Hematopoietic multipotent progenitor cell (in vitro differentiated cells): Measurements from ENCODE around the gene ANKLE1. TPM values are rescaled to one million over a fixed set of nuclear protein-coding genes. Genes with fewer than 3 reads are reported as not detected.

Experiments used
- DNase-seq, 3 donors: peaks; one replicate each; pipeline ENCODE4 v3.0.0-alpha.2; 2011 to 2015; ENCODE audit warnings: low read depth in 2 of 3, low spot score in 2 of 3
- total RNA-seq: library from RNA; depleted of rRNA; stranded (reverse); fragments of >200 nt; gene quantifications from one replicate; pipeline ENCODE4 v1.2.3, GENCODE V29; 2012

ANKLE1 gene
- 7.3 TPM for total RNA-seq

GRCh38 chr19:17281391-17282304, at the start of gene ANKLE1:
TSS of gene ANKLE1 (plus strand) at chr19:17281901. CDS start at chr19:17281921, 20 bp downstream.
- peak in 2 of 3 donors; percentile 59 to 61 for DNase-seq

DNA sequence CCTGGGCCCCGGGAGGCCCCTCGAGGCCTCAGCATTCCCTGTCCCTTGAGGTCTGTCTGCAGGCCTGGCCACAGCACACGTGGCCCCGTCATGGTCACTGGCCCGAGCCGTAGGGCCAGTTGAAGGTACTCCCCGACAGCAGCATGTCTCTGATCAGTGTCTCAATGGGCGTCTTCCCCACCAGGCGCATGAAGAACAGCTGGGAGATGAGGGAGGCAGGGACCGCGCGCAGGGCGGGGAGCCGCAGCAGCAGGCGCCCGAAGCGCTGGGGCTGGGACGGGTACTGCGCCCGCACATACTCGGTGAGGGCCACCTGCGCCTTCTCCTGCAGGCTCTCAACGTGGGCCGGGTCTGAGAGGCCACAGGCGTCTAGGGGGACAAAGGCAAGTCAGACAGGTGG, 49.4 kb upstream of the ANKLE1 start:
- DNase-seq = no peak

DNA sequence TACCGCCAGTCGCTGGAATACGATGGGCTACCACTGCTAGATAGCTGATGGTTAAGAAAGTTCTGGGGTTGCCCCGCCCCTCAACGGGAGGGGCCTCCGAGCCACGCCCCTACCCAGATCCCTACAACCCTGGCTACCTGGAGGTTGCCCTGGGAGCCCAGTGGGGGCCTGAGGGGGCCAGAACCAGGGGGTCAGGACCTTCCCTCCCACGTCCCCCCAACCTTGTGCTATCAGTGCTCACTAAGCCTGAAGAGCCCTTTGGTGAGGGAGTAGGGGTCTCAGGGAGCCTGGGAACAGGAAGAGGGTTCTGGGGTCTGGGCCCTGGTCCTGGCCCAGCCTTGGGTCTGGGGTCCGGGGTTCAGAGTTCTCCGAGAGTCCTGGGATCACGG, 46.8 kb upstream of the ANKLE1 start:
- peak in 2 of 3 donors; percentile 46 to 55 for DNase-seq

DNA sequence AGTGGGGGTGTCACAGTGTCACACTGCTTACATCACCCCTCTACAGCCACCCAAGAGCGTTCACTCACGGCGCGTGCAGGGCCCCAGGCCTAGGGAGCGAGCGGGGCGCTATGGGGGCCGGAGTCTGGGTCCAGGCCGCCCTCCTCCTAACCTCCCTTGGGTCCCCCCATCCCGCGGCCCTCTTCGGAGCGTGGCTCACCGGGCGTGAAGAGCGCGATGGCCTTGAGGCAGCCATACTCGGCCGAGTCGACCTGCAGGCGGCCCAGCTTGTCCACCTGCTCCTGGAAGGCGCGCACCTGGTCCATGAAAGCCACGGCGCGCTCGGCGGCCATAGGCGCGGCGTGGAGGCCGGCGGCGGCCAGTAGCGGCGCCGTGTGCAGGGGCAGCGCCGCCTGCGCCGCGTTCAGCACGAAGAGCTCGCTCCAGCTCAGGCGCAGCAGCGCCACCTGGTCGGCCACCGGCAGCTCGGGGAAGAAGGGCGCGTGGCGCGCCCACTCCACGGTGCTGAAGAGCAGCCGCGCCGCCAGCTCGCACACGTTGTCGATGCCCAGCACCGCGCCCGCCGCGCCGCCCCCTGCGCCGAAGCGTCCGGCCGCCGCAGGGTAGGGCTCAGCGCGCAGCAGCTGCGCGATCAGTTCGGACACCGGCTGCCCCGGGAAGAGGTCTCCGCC, 46.3 kb upstream of the ANKLE1 start:
- DNase-seq = peak; percentile 68 to 83 (median 71)

DNA sequence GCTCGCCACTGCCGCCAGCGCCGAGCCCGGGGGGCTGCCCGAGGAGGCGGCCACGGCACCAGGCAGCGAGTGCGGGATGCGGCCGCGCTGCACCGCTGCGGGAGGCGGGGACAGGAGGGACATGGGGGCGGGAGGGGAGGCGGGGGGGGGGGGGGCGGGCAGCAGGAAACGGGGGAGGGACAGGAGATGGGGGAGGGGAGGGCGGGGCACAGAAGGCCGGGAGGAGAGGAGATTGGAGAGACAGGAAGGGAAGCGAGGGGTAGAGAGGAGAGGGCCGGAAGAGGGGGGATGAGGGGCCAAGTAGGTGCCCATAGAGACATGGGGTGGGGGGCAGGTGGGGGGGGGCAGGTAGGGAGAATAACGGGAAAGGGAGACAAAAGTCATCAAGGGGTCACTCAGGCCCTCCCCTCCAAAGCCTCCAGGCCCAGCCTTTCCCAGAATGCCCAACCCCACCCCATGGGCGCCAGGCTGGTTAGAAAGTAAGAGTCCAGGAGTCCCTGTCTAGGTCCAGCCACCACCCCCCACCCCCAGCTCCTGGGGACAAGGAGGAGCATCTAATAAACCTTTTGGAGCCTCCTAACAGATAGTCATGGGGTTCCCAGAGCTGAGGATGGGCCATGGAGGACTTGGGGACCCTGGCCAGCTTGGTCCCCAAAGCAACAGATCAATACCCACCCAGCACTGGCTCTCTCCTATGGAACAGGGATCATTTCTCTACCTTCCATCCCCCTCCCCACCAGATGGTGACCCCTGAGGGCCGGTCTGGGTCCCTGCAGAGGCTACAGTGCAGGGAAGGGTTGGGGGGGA, 45.5 kb upstream of the ANKLE1 start:
- DNase-seq = no peak

DNA sequence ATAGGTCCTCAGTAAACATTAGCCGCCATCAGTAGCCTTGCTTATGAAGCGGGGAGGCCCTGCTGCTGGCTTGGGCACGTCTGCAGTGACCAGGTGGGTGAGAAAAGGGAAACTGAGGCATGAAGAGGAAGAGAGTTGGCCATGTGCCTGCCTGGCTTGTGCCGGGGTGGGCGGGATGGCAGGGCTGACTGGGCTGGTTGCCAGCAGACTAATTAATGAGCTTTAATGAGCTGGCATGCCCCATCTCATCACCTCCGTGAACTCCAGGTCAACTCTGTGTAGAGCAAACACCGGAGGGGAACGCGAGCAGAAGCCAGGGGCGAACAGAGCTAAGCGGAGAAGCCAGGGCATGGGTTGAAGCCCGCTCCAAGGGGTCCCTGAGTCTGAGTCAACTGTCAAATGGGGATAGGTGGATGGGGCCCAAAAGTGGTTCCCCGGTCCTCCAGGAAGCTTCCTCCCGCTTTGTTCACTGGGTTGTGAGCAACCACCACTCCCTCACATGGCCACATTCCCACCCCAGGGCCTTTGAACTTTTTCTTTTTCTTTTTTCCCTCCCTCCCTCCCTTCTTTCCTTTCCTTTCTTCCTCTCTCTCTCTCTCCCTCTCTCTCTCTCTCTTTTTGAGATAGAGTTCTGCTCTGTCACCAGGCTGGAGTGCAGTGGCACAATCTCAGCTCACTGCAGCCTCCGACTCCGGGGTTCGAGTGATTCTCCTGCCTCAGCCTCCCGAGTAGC, 44.7 kb upstream of the ANKLE1 start:
- DNase-seq = no peak

DNA sequence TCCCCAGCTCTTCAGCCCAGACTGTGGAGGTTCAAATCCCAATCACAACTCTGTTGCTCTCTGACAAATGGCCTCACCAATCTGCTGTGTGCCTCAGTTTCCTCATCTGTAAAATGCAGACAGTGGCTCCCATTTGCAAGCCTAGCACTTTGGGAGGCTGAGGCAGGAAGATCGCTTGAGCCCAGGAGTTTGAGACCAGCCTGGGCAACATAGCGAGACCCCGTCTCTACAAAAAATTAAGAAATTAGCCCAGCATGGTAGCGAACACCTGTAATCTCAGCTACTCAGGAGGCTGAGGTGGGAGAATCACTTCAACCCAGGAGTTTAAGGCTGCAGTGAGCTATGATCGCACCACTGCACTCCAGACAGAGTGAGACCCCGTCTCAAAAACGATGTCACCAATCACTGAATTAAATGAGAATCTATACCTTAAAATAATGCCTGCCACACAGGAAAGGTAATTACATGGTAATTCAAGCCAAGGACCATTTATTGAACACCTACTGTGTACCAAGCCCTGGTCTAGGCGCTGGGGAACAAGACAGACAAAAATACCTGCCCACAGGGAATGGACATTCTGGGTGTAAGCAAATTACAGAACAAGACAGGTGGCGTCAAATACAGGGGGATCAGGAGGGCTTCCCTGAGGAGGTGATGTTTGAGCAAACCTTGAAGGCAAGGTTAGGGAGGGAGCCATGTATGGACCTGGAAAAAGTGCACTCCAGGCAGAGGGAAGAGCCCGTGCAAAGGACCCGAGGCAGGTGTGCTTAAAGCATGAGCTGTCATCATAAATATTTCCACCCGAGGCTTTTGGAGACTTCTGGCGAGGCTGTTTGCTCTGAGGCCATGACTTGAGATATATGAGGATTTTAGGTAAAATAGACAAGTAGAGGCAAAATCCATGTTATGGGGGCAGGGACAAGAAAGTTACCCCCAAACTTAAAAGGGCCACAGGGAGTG, 43.7 kb upstream of the ANKLE1 start:
- no peak for DNase-seq

GRCh38 chr19:17240062-17240752, 41.5 kb upstream of the ANKLE1 start:
- DNase-seq = no peak

DNA sequence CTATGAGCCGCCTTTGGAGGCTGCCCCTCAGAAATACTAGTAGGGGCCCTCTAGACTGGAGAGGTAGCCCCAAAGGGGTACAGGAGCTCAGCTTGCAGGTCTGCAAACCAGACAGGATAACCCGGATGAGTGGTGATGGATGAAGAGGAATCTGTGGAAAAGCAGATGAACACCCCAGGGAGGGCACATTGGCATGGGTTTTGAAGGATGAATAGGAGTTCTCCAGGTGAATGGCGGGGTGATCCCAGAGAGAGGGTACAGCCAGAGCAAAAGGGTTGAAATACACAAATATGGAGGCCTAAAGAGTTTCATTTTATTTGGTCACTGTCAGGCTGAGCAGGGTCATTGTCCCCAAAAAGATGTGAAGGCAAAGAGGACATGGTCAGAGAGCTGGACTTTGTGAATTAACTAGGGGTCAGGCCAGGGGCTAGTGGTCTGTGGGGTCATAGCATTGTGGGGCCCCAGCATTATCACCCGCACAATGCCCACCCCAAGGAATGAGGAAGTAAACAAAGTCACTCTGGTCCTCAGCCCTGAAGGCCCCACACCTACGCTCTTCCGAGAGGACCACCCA, 40.8 kb upstream of the ANKLE1 start:
- no peak for DNase-seq

DNA sequence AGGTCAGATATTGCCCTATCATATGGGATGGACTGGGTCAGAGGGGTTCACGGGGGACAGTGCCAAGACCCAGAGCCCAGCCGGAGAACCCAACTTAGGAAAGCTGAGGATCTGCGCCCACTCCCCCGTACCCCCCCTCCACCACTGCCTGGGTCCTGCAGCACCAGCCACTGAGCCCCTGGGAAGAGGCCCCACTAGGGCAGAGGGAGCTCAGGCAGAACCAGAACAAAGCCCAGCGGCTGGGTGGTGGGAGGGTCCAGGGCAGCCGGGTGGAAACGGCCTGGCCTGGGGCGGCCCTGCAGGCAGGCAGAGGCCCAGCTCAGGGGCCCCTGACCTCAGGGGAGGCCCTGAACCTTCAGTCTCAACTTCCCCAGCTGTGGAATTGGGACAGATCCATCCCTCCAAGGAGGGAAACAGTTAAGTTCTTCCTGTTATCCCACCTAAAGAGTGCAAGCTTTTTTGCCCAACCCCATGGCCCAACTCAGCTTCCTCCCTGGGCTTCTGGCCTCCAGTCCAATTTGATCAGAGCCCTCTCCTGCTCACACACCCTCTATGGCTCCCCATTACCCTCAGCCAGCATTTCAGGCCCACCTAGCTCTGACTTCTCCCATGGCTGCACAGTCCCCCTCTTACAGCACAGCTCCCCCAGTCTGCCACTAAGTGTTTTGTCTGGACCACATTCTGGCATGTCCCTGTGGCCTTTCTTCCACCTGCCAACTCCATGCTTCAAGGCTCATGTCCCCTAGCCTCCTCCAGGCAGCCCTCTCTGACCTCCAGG, 39.1 kb upstream of the ANKLE1 start:
- no peak for DNase-seq

- no peak for DNase-seq
These were observed 38.4 kb upstream of the ANKLE1 start for GRCh38 chr19:17243211-17243829.

- DNase-seq = no peak
These were observed 37.7 kb upstream of the ANKLE1 start for GRCh38 chr19:17243830-17244617.

DNA sequence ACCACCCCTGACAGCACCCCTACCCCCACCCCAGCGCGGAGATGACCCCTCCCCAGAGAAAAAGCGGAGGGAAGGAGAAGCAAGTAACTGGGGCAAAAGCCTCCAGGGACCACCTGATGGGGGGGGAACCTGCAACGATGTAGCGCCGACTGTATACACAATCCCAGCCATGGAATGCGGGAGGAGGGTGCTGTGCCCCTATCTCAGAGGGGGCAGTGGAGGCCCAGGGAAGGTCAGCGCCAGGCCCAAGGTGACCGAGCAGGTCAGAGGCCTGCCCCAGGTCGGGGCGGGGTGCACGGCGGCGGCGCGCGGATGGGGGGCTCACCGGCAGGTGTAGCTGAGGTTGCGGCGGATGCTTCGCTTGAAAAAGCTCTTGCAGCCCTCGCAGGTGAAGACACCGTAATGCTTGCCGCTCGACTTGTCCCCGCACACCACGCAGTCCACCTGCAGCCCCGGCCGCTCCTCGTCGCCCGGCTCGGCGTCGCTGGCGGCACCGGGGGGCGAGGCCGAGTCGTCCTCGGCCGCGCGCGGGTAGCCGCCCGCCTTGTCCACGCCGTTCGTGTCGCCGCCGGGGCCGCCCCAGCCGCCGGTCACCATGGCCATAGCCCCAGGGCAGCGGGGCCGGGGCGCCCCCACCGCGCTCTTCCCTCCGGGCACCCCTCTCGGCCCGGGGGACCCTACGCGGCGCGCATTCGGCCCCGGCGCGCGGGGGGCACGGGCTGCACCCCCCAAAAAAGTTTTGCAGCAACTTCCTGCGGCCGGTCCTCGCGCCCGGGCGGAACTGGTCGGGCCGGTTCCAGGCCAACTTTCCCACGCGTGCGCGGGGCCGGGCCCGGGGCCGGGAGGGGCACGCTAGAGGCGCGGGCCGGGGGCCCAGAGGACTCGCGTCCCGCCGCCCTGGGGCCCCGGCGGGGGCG, 36.8 kb upstream of the ANKLE1 start:
- no peak for DNase-seq

- no peak for DNase-seq
These were observed 36.1 kb upstream of the ANKLE1 start, which contains the start of gene NR2F6 for GRCh38 chr19:17245535-17245984. TSS of gene NR2F6 (minus strand) at chr19:17245919. CDS start at chr19:17245220, 699 bp downstream.
